ENCODE results near the gene UVSSA. TPM values are rescaled to one million over a fixed set of nuclear protein-coding genes. Genes with fewer than 3 reads are reported as not detected.
"Not testable (repeated sequence)": the region's sequence is repeated elsewhere in the genome, so short reads cannot be mapped to it uniquely, and the experiment has no call there.

The UVSSA gene
- total RNA-seq, 4 donors from 2014 or later = 13.5 to 114 (median 34.2) TPM

- Histone ChIP-seq H3K27me3 (no peaks in the 10 kb centered on the region), H3K27ac (no peak overlapping the region), H3K4me1 (no peaks in the 10 kb centered on the region), H3K36me3 (peaks cover 0 to 28% (median 8%) of the 10 kb centered on the region in 4 donors), H3K9me3 (no peaks in the 10 kb centered on the region), H3K4me3 (no peak overlapping the region)
- intact Hi-C loops (cut with DNase I; ENCODE audit: low total_unique reads) = no loop called here
- 83 to 96% methylated on average over 1 to 18 of the region's 18 CpGs for WGBS, 2 donors (ENCODE audit: low coverage in 1 of 2)
- TF ChIP-seq CTCF (IDR thresholded peaks at IDR 0.05) (no peak), POLR2AphosphoS5 (IDR thresholded peaks at IDR 0.05) (no peak), POLR2A (IDR thresholded peaks at IDR 0.05) (no peak), EP300 (IDR thresholded peaks at IDR 0.05; ENCODE audit: low read depth) (no peak)
- no peak for DNase-seq
- in situ Hi-C loops (cut with MboI; ENCODE audit: low pct_ligation_motif_present in 1 of 4, low pct_unique_long_range_greater_than_20kb in 1 of 4, low sequenced_read_pairs in 3 of 4) = no loop called here
These were observed 24.9 kb upstream of the UVSSA start for GRCh38 chr4:1321946-1322650.

GRCh38 chr4:1323280-1323634 is 23.8 kb upstream of the UVSSA start:
- no peak for TF ChIP-seq POLR2AphosphoS5 (IDR thresholded peaks at IDR 0.05)
- no peak for TF ChIP-seq POLR2A (IDR thresholded peaks at IDR 0.05)
- TF ChIP-seq CTCF (IDR thresholded peaks at IDR 0.05) = no peak
- no peak for TF ChIP-seq EP300 (IDR thresholded peaks at IDR 0.05; ENCODE audit: low read depth)

GRCh38 chr4:1323635-1324442 is 23.2 kb upstream of the UVSSA start:
- Histone ChIP-seq H3K4me1 (no peaks in the 10 kb centered on the region), H3K27me3 (no peaks in the 10 kb centered on the region), H3K9me3 (no peaks in the 10 kb centered on the region), H3K27ac (no peak overlapping the region), H3K36me3 (peaks cover 0 to 14% (median 3%) of the 10 kb centered on the region in 4 donors), H3K4me3 (no peak overlapping the region)
- in situ Hi-C loops (cut with MboI; ENCODE audit: low pct_ligation_motif_present in 1 of 4, low pct_unique_long_range_greater_than_20kb in 1 of 4, low sequenced_read_pairs in 3 of 4) = no loop called here
- no peak for DNase-seq
- intact Hi-C loops (cut with DNase I; ENCODE audit: low total_unique reads) = no loop called here
- TF ChIP-seq POLR2AphosphoS5 (IDR thresholded peaks at IDR 0.05) (no peak), CTCF (IDR thresholded peaks at IDR 0.05) (no peak), POLR2A (IDR thresholded peaks at IDR 0.05) (no peak), EP300 (IDR thresholded peaks at IDR 0.05; ENCODE audit: low read depth) (no peak)
- 85 to 92% methylated on average over 3 to 11 of the region's 11 CpGs for WGBS, 2 donors (ENCODE audit: low coverage in 1 of 2)

More at GRCh38 chr4:1323280-1323634, 23.8 kb upstream of the UVSSA start:
- H3K36me3 ChIP-seq = peaks cover 0 to 20% (median 3%) of the 10 kb centered on the region in 4 donors
- no peaks in the 10 kb centered on the region for H3K27me3 ChIP-seq
- in situ Hi-C loops (cut with MboI; ENCODE audit: low pct_ligation_motif_present in 1 of 4, low pct_unique_long_range_greater_than_20kb in 1 of 4, low sequenced_read_pairs in 3 of 4) = no loop called here
- 92 to 94% methylated on average over 8 of the region's 8 CpGs for WGBS, 2 donors (ENCODE audit: low coverage in 1 of 2)
- no peak overlapping the region for H3K4me3 ChIP-seq
- H3K9me3 ChIP-seq = no peaks in the 10 kb centered on the region
- intact Hi-C loops (cut with DNase I; ENCODE audit: low total_unique reads) = no loop called here
- no peak overlapping the region for H3K27ac ChIP-seq
- no peak for DNase-seq
- no peaks in the 10 kb centered on the region for H3K4me1 ChIP-seq

- intact Hi-C loops (cut with DNase I; ENCODE audit: low total_unique reads) = not testable (repeated sequence)
- 96 to 98% methylated on average over 8 to 20 of the region's 20 CpGs for WGBS, 2 donors (ENCODE audit: low coverage in 1 of 2)
These were observed 22.4 kb upstream of the UVSSA start for GRCh38 chr4:1324443-1325175.

More at GRCh38 chr4:1324443-1325175, 22.4 kb upstream of the UVSSA start:
- H3K4me3 ChIP-seq; H3K27me3 ChIP-seq; in situ Hi-C loops (cut with MboI; ENCODE audit: low pct_ligation_motif_present in 1 of 4, low pct_unique_long_range_greater_than_20kb in 1 of 4, low sequenced_read_pairs in 3 of 4); H3K4me1 ChIP-seq; H3K27ac ChIP-seq; DNase-seq; H3K9me3 ChIP-seq: not testable (repeated sequence)
- H3K36me3 ChIP-seq = peaks cover 0 to 10% (median 3%) of the 10 kb centered on the region in 4 donors
